ENCODE data around the gene ZMYND8.
A peak's percentile ranks its signal among the peaks of the same experiment; 100 is the strongest.
"Not testable (repeated sequence)": the region's sequence is repeated elsewhere in the genome, so short reads cannot be mapped to it uniquely, and the experiment has no call there.

ZMYND8 gene

DNA sequence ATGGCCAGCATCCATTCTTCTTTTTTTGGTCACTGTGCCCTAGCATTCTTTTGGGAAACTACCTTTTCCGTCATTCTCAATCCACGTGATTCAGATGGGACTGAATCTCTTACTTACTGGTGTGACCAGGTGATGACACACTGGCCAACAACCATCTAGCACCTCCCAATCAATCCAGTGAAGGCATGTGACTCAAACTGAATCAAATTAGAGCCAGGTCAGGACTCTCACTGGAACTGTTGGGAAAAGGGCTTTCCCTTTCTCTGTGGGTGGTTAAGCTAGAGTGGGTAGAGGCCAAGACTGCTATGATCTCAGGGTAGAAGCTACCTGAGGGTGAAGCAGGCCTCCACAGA is 36.2 kb upstream of the ZMYND8 start:
- DNase-seq (ENCODE audit: low read depth), result no peak
- TF ChIP-seq, protein P1, sequence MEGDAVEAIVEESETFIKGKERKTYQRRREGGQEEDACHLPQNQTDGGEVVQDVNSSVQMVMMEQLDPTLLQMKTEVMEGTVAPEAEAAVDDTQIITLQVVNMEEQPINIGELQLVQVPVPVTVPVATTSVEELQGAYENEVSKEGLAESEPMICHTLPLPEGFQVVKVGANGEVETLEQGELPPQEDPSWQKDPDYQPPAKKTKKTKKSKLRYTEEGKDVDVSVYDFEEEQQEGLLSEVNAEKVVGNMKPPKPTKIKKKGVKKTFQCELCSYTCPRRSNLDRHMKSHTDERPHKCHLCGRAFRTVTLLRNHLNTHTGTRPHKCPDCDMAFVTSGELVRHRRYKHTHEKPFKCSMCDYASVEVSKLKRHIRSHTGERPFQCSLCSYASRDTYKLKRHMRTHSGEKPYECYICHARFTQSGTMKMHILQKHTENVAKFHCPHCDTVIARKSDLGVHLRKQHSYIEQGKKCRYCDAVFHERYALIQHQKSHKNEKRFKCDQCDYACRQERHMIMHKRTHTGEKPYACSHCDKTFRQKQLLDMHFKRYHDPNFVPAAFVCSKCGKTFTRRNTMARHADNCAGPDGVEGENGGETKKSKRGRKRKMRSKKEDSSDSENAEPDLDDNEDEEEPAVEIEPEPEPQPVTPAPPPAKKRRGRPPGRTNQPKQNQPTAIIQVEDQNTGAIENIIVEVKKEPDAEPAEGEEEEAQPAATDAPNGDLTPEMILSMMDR (IDR thresholded peaks at IDR 0.05; ENCODE audit: insufficient read depth, low read depth, low read length, missing control alignments), result no peak
- no peak overlapping the region for H3K4me3 ChIP-seq (ENCODE audit: low read depth, low read length)

DNA sequence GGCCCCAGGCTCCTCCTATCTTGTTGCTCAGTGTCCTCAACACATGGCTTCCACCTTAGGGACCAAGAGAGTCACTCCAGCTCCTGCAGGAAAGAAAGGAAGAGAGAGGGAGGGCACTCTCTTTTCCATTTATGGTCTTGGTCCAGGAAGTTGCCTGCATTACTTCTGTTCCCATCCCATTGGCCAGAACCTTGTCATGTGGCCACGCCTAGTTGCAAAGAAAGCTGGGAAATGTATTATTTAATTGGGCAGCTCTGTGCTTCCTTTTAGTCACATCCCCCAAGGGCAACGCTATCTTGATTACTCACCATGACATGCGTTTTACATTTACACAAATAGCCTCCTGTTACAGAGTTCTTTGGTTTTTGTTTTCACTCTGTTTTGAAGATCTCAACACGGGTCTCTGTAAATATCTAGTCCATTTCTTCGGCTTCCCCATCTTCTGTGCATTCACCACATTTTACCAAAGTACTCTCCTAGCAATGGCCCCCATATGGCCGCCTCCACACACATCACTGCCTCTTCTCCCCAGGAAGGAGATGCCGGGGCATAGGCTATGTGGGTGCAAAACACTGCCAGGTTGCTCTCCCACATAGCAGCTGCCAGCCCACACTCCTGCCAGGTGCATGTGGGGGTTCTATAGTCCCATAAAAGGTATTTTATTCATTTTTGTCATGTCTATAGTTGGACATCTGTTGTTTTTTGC is 35.7 kb upstream of the ZMYND8 start:
- TF ChIP-seq, protein P1 (IDR thresholded peaks at IDR 0.05; ENCODE audit: insufficient read depth, low read depth, low read length, missing control alignments), result no peak
- no peak overlapping the region for H3K4me3 ChIP-seq (ENCODE audit: low read depth, low read length)
- DNase-seq (ENCODE audit: low read depth), result peak; percentile 81

DNA sequence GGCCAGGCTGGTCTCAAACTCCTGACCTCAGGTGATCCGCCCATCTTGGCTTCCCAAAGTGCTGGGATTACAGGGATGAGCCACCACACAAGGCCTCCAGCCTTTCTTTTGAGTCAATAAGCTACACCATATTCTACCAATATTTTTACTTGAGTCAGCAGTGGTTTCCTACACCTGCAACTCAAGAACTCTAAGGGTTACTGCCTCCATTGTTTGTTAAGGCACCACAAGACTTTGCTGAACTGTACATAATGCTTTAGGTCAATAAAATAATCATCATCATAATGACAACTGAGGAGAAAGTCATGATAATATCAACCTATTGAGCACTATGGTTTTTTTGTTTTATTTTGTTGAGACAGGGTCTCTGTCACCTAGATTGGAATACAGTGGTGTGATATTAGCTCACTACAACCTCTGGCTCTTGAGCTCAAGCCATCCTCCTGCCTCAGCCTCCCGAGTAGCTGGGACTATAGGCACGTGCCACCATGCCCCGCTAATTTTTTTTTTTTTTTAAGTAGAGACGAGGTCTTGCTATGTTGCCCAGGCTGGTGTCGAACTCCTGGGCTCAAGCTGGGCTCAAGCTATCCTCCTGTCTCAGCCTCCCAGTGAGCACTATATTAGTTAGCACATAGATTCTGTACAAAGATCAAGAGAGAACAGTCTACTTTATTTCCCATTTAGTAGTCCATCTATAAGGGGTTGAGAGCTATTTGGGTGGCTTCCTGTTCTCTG is 34.9 kb upstream of the ZMYND8 start:
- no peak for DNase-seq (ENCODE audit: low read depth)
- H3K4me3 ChIP-seq (ENCODE audit: low read depth, low read length), result no peak overlapping the region
- TF ChIP-seq, protein P1 (IDR thresholded peaks at IDR 0.05; ENCODE audit: insufficient read depth, low read depth, low read length, missing control alignments), result no peak

DNA sequence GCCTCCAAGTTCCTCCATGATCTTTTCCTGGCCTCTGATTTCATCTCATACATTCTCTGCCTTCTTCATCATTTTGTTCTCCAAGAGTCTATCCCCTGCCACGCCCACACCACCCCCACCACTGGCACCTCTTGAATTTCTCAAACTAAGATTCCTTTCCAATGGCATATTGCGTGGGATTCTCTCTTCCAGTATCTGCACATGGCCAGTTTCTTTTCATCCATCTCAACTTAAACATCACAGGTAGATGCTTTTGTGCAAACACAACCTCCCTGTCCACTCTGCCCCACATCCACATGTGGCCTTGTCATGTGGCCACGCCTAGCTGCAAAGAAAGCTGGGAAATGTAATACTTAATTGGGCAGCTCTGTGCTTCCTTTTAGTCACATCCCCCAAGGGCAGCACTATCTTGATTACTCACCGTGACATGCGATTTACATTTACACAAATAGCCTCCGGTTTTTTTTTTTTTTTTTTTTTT is 33.4 kb upstream of the ZMYND8 start:
- H3K4me3 ChIP-seq (ENCODE audit: low read depth, low read length), result no peak overlapping the region
- TF ChIP-seq, protein P1 (IDR thresholded peaks at IDR 0.05; ENCODE audit: insufficient read depth, low read depth, low read length, missing control alignments), result no peak
- peak; percentile 86 for DNase-seq (ENCODE audit: low read depth)

DNA sequence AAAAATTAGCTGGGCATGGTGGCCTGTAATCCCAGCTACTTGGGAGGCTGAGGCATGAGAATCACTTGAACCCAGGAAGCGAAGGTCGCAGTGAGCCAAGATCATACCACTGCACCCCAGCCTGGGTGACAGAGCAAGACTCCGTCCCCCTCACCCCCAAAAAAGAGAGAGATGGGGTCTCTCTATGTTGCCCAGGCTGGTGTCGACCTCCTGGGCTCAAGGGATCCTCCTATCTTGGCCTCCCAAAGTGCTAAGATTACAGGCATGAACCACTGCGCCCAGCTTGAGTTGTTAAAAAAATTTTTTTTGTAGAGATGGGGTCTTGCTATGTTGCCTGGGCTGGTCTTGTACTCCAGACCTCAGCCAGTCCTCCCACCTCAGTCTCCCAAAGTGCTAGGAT is 29.5 kb upstream of the ZMYND8 start:
- DNase-seq (ENCODE audit: low read depth); H3K4me3 ChIP-seq (ENCODE audit: low read depth, low read length): not testable (repeated sequence)

DNA sequence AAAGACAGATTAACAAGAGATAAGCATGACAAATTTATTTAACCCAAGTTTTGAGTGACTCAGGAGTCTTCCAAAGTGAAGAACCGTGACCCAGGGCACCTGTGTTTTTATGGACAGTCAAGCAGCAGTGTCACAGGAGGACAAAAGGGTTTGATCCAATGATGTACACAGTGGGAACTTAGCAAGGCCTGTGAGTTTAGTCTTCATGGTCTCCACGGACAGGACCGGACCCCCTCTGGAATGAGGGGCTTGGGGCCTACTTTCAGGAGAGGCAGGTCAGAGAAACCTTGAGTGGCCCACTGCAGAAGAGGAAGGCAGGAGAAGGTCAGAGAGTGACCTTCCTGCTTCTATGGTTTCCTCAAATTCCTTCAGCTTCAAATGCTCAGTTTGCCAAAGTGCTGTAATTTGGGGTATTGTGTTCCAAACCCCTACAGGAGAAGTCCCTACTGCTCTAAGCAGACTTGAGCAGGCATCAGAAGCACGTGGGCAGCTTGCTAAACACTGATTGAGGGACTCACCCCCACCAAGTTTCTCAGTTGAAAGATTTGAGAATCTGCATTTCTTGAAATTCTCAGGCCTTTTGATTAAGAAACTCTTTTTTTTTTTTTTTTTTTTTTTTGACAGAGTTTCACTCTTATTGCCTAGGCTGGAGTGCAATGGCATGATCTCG is 26.4 kb upstream of the ZMYND8 start:
- TF ChIP-seq, protein P1 (IDR thresholded peaks at IDR 0.05; ENCODE audit: insufficient read depth, low read depth, low read length, missing control alignments), result no peak
- no peak for DNase-seq (ENCODE audit: low read depth)
- H3K4me3 ChIP-seq (ENCODE audit: low read depth, low read length), result no peak overlapping the region

DNA sequence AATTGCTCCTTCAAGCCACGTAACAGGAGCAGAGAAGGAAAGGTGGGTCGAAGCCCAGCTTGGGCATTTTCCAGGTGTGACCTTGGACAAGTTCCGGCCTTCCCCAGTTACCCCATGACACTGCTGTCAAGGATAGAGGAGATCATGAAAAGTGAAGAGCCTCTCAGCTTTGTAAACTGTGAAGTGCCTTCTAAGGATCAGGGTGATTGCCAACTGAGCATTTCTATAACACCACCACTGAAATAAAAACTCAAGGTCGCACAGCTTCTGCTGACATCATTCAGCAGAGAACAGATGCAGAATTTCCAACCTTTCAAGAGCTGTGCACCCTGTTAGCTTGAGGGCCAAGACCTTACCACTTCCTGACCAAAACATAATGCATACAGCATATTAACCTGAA is 24.0 kb upstream of the ZMYND8 start:
- TF ChIP-seq, protein P1 (IDR thresholded peaks at IDR 0.05; ENCODE audit: insufficient read depth, low read depth, low read length, missing control alignments), result no peak
- no peak overlapping the region for H3K4me3 ChIP-seq (ENCODE audit: low read depth, low read length)
- DNase-seq (ENCODE audit: low read depth), result no peak
